HCT116 (cell line): ENCODE data around the gene GALNT5. TPM values are rescaled to one million over a fixed set of nuclear protein-coding genes. Genes with fewer than 3 reads are reported as not detected.

Source experiments
- ATAC-seq: fragments of 200-7000 bp; cut with Tn5 transposase; 2 replicates; pipeline ENCODE4 v1.9.1; 2020; ENCODE audit warnings: mild to moderate bottlenecking, moderate library complexity
- BruUV-seq: library from RNA; stranded (reverse); fragments of 400-500 nt; replicated peaks from 2 replicates; lab custom pipeline; 2021; lab: Mats Ljungman, UMichigan
- CTCF ChIA-PET: fragments of 300-600 bp; sonication (Branson Sonifier 250); formaldehyde crosslinking; loops from one replicate; lab custom pipeline; 2021; ENCODE audit warnings: antibody characterized with exemption; lab: Charles Lee
- POLR2A ChIA-PET: fragments of 300-600, 350-600 bp; sonication (Branson Sonifier 250); formaldehyde crosslinking; loops from one replicate; lab custom pipeline; 2021; ENCODE audit warnings: antibody characterized with exemption; lab: Charles Lee
- RAD21 ChIA-PET, 2 experiments: fragments of 300-600 bp; sonication (Branson Sonifier 250); formaldehyde crosslinking; loops; one replicate each; lab custom pipeline; 2023; ENCODE audit warnings: low total read pairs in 2 of 2; ENCODE audit not compliant: uncharacterized antibody in 2 of 2, unreplicated experiment in 2 of 2, low non-redundant PET in 1 of 2; lab: Charles Lee
- DNase-seq: peaks from one replicate; pipeline ENCODE4 v3.0.0-alpha.2; 2010; ENCODE audit warnings: low read depth, low spot score
- H2AFZ ChIP-seq: fragments of 200-600 bp; shearing (Covaris generic), sonication (generic); 2 replicates; pipeline ENCODE4 v1.6.1; 2017; ENCODE audit warnings: low read depth, mixed run types, mixed read lengths, antibody characterized with exemption, low read length; ENCODE audit not compliant: poor library complexity, severe bottlenecking
- H3K27ac ChIP-seq: 2 replicates; pipeline ENCODE4 v1.5.1; 2012; ENCODE audit warnings: low read depth, low read length
- H3K27me3 ChIP-seq: fragments of 200-600 bp; sonication (generic); 2 replicates; pipeline ENCODE4 v1.6.1; 2016; ENCODE audit warnings: mixed run types, low read length, mixed read lengths; ENCODE audit not compliant: insufficient read depth
- H3K36me3 ChIP-seq, 2 experiments: fragments of 200-500 bp in 1 of 2; fragments of 200-600 bp in 1 of 2; sonication (Bioruptor generic) in 1 of 2; sonication (generic) in 1 of 2; 2 replicates each; pipeline versions ENCODE4 v1.5.1 to v1.6.1; 2014 to 2016; ENCODE audit warnings: low read length in 2 of 2, inconsistent platforms in 1 of 2, mixed read lengths in 1 of 2, mixed run types in 1 of 2; ENCODE audit not compliant: insufficient read depth in 2 of 2, control insufficient read depth in 1 of 2
- H3K4me1 ChIP-seq, 2 experiments: fragments of 200-600 bp in 1 of 2; sonication (generic) in 1 of 2; 2 replicates each; pipeline versions ENCODE4 v1.5.1 to v1.6.1; 2012 to 2017; ENCODE audit warnings: low read length in 2 of 2, inconsistent platforms in 1 of 2, mild to moderate bottlenecking in 1 of 2, mixed read lengths in 1 of 2, mixed run types in 1 of 2, moderate library complexity in 1 of 2; ENCODE audit not compliant: insufficient read depth in 2 of 2, control insufficient read depth in 1 of 2
- H3K4me2 ChIP-seq: fragments of 200-600 bp; sonication (generic); 2 replicates; pipeline ENCODE4 v1.6.1; 2017; ENCODE audit warnings: mixed run types, low read length, mixed read lengths
- H3K4me3 ChIP-seq, 2 experiments: fragments of 200-600 bp in 1 of 2; sonication (generic) in 1 of 2; replicated peaks in 1 of 2; 2 replicates each; pipeline ENCODE4 v1.5.1; 2011 to 2016; ENCODE audit warnings: low read length in 2 of 2, control low read depth in 1 of 2, low read depth in 1 of 2, mild to moderate bottlenecking in 1 of 2, mixed read lengths in 1 of 2, mixed run types in 1 of 2
- H3K79me2 ChIP-seq: fragments of 200-600 bp; sonication (generic); 2 replicates; pipeline ENCODE4 v1.6.1; 2017; ENCODE audit warnings: mild to moderate bottlenecking, mixed run types, low read length, moderate library complexity, mixed read lengths; ENCODE audit not compliant: insufficient read depth
- H3K9ac ChIP-seq: fragments of 200-600 bp; sonication (generic); 2 replicates; pipeline ENCODE4 v1.6.1; 2016; ENCODE audit warnings: low read length, mixed read lengths
- H3K9me2 ChIP-seq: fragments of 200-600 bp; sonication (generic), shearing (Covaris generic); 2 replicates; pipeline ENCODE4 v1.6.1; 2017; ENCODE audit warnings: mixed run types, mild to moderate bottlenecking, moderate library complexity; ENCODE audit not compliant: insufficient read depth
- H3K9me3 ChIP-seq, 2 experiments: fragments of 200-500 bp in 1 of 2; fragments of 200-600 bp in 1 of 2; sonication (Bioruptor generic) in 1 of 2; sonication (generic) in 1 of 2; 2 replicates each; pipeline ENCODE4 v1.6.1; 2014 to 2017; ENCODE audit warnings: low read length in 2 of 2, mixed read lengths in 2 of 2, inconsistent platforms in 1 of 2, low read depth in 1 of 2, mild to moderate bottlenecking in 1 of 2, mixed run types in 1 of 2, moderate library complexity in 1 of 2; ENCODE audit not compliant: control insufficient read depth in 1 of 2, insufficient read depth in 1 of 2
- H4K20me1 ChIP-seq: fragments of 200-600 bp; sonication (generic), shearing (Covaris generic); 2 replicates; pipeline ENCODE4 v1.6.1; 2017; ENCODE audit warnings: mixed run types, mild to moderate bottlenecking, moderate library complexity; ENCODE audit not compliant: insufficient read depth
- EZH2phosphoT487 ChIP-seq: fragments of 200-600 bp; IDR thresholded peaks from 2 replicates; pipeline ENCODE4 v1.6.1; 2018; ENCODE audit warnings: antibody characterized with exemption, borderline replicate concordance
- RAD21 ChIP-seq: IDR thresholded peaks from 2 replicates; pipeline ENCODE4 v1.6.1; 2012; ENCODE audit warnings: low read depth, mild to moderate bottlenecking
- TCF7L2 ChIP-seq: IDR thresholded peaks from 2 replicates; pipeline ENCODE4 v1.7.0; 2011; ENCODE audit warnings: borderline replicate concordance, inconsistent platforms; ENCODE audit not compliant: insufficient read depth, insufficient read length; ENCODE audit errors: extremely low read depth
- ZFX ChIP-seq: fragments of 450-650 bp; IDR thresholded peaks from 2 replicates; pipeline ENCODE4 v1.6.1; 2017
- intact Hi-C: fragments of 100-400 bp; cut with micrococcal nuclease; formaldehyde crosslinking; loops from 2 replicates; pipeline ENCODE4 v1.10.0; 2022
- total RNA-seq: library from RNA; stranded (reverse); gene quantifications from one replicate; pipeline ENCODE4 v1.2.1, GENCODE V29; 2021; ENCODE audit not compliant: unreplicated experiment
- TF ChIP-seq, protein P1 (sequence below), 3 experiments: fragments of 200-600 bp in 1 of 3; sonication (generic) in 1 of 3; IDR thresholded peaks in 2 of 3; conservative IDR thresholded peaks in 1 of 3; 2 replicates each; pipeline ENCODE4 v1.5.1; 2012 to 2017; ENCODE audit warnings: low read depth in 2 of 3, low read length in 2 of 3, antibody characterized with exemption in 1 of 3, borderline replicate concordance in 1 of 3, control low read depth in 1 of 3, mild to moderate bottlenecking in 1 of 3, mixed read lengths in 1 of 3, mixed run types in 1 of 3, moderate library complexity in 1 of 3; ENCODE audit not compliant: insufficient read depth in 1 of 3

Gene GALNT5
- total RNA-seq, 1 experiment from 2014 or later, result 3.9 TPM

DNA sequence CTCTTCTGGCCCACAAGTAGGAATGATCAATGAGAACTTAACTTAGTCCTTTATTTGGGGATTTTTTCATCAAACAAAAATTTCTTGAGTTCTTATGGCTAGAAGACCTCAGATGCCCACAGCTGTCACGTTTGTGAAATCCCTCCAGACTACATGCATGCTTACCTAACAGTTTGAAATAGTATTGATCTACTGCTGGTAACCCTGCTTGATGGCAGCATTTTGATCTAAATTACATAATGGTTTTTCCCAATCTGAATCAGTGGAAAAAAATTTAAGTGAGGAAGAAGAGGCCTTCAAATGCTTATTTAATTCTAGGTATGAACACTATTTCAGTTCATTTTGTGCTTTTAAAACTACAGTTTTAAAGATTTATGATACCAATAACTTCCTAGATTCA is 54.2 kb downstream of the GALNT5 start:
- Histone ChIP-seq H3K9me3 (no peaks in the 10 kb centered on the region), H3K27me3 (no peaks in the 10 kb centered on the region), H3K9me2 (no peaks in the 10 kb centered on the region), H3K9ac (no peak overlapping the region), H3K4me3 (no peak overlapping the region), H3K4me2 (no peak overlapping the region), H3K27ac (no peak overlapping the region), H4K20me1 (no peaks in the 10 kb centered on the region), H3K36me3 (peaks cover 0 to 5% of the 10 kb centered on the region in 2 experiments; a peak in 1 of 4 replicates), H3K4me1 (no peaks in the 10 kb centered on the region), H3K79me2 (no peaks in the 10 kb centered on the region), H2AFZ (no peak overlapping the region)
- no TSS peak for BruUV-seq
- ATAC-seq, result no peak
- ChIA-PET POLR2A (no interaction called here), CTCF (interaction anchor here (1.8 to 2.4 kb wide), 2 partner anchors 10 to 24 kb away, joined by 6 to 9 read pairs; no protein-coding TSS in a partner anchor), RAD21 (no interaction called here)
- DNase-seq, result no peak
- TF ChIP-seq EZH2phosphoT487 (no peak), TCF7L2 (no peak)
- intact Hi-C loops, result no loop called here

- no peak overlapping the region for H3K4me2 ChIP-seq
- H3K27me3 ChIP-seq, result no peaks in the 10 kb centered on the region
- no peaks in the 10 kb centered on the region for H3K79me2 ChIP-seq
- ChIA-PET CTCF (no interaction called here), POLR2A (no interaction called here), RAD21 (no interaction called here)
- DNase-seq (no peak), ATAC-seq (no peak)
- H3K27ac ChIP-seq, result no peak overlapping the region
- no peaks in the 10 kb centered on the region for H3K9me2 ChIP-seq
- no TSS peak for BruUV-seq
- TF ChIP-seq ZFX (no peak), RAD21 (no peak)
- TF ChIP-seq, protein P1, sequence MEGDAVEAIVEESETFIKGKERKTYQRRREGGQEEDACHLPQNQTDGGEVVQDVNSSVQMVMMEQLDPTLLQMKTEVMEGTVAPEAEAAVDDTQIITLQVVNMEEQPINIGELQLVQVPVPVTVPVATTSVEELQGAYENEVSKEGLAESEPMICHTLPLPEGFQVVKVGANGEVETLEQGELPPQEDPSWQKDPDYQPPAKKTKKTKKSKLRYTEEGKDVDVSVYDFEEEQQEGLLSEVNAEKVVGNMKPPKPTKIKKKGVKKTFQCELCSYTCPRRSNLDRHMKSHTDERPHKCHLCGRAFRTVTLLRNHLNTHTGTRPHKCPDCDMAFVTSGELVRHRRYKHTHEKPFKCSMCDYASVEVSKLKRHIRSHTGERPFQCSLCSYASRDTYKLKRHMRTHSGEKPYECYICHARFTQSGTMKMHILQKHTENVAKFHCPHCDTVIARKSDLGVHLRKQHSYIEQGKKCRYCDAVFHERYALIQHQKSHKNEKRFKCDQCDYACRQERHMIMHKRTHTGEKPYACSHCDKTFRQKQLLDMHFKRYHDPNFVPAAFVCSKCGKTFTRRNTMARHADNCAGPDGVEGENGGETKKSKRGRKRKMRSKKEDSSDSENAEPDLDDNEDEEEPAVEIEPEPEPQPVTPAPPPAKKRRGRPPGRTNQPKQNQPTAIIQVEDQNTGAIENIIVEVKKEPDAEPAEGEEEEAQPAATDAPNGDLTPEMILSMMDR (IDR thresholded peaks at IDR 0.05 in 2 of 3, conservative IDR thresholded peaks at IDR 0.05 in 1 of 3; ENCODE audit: borderline replicate concordance in 1 of 3, insufficient read depth in 1 of 3, low read depth in 2 of 3, low read length in 2 of 3), result no peak
- intact Hi-C loops, result no loop called here
- H2AFZ ChIP-seq, result no peak overlapping the region
- H3K9ac ChIP-seq, result no peak overlapping the region
- H3K9me3 ChIP-seq, result no peaks in the 10 kb centered on the region
- no peaks in the 10 kb centered on the region for H3K4me1 ChIP-seq
- H3K4me3 ChIP-seq, result no peak overlapping the region
- peaks cover 0 to 5% of the 10 kb centered on the region in 2 experiments; a peak in 1 of 4 replicates for H3K36me3 ChIP-seq
- no peaks in the 10 kb centered on the region for H4K20me1 ChIP-seq
Observed at GRCh38 chr2:157312866-157313486, 55.5 kb downstream of the GALNT5 start.
